ENCODE results near the gene RSPO1.

RSPO1 gene

GRCh38 chr1:37656026-37656425, 21.3 kb upstream of the RSPO1 start:
- no peak for DNase-seq

GRCh38 chr1:37655274-37655673, 20.6 kb upstream of the RSPO1 start:
- DNase-seq: no peak

GRCh38 chr1:37653906-37654305, 19.2 kb upstream of the RSPO1 start:
- DNase-seq: no peak

GRCh38 chr1:37652976-37653375, 18.3 kb upstream of the RSPO1 start:
- DNase-seq: no peak

GRCh38 chr1:37651803-37652202, 17.1 kb upstream of the RSPO1 start:
- DNase-seq: no peak

GRCh38 chr1:37650721-37651120, 16.0 kb upstream of the RSPO1 start:
- no peak for DNase-seq

GRCh38 chr1:37650173-37650572, 15.5 kb upstream of the RSPO1 start:
- no peak for DNase-seq

GRCh38 chr1:37647281-37647680, 12.6 kb upstream of the RSPO1 start:
- DNase-seq: no peak

- no peak for DNase-seq
Measured at GRCh38 chr1:37641059-37641458, 6.4 kb upstream of the RSPO1 start.

GRCh38 chr1:37636435-37636834, 1.7 kb upstream of the RSPO1 start:
- DNase-seq: no peak

GRCh38 chr1:37634992-37635902, 555 bp upstream of the RSPO1 start:
- DNase-seq: no peak

- DNase-seq: no peak
Measured at GRCh38 chr1:37633938-37634243, 801 bp downstream of the RSPO1 start.

- DNase-seq: no peak
Measured at GRCh38 chr1:37633040-37633937, 1.4 kb downstream of the RSPO1 start.

- no peak for DNase-seq
Measured at GRCh38 chr1:37631036-37631435, 3.7 kb downstream of the RSPO1 start.

GRCh38 chr1:37630426-37631028, 4.2 kb downstream of the RSPO1 start:
- DNase-seq: no peak

- DNase-seq: no peak
Measured at GRCh38 chr1:37629726-37630425, 4.8 kb downstream of the RSPO1 start.

GRCh38 chr1:37629008-37629407, 5.7 kb downstream of the RSPO1 start:
- DNase-seq: no peak

- no peak for DNase-seq
Measured at GRCh38 chr1:37628026-37628556, 6.6 kb downstream of the RSPO1 start.

GRCh38 chr1:37622131-37622530, 12.6 kb downstream of the RSPO1 start:
- DNase-seq: no peak

GRCh38 chr1:37621326-37621870, 13.3 kb downstream of the RSPO1 start:
- DNase-seq: no peak

GRCh38 chr1:37620707-37621106, 14.0 kb downstream of the RSPO1 start:
- DNase-seq: no peak

GRCh38 chr1:37616330-37616729, 18.4 kb downstream of the RSPO1 start:
- no peak for DNase-seq

Measured in SW 1271 (cell line).